Breast epithelium (tissue), 3 donors: ENCODE results near the gene ITGA5.

Experiments
- CTCF ChIP-seq, 3 donors: fragments of 450-650 bp; IDR thresholded peaks; one replicate each; pipeline ENCODE4 v1.5.1; 2016 to 2017; ENCODE audit warnings: antibody characterized with exemption in 3 of 3, mild to moderate bottlenecking in 3 of 3, moderate library complexity in 3 of 3
- POLR2A ChIP-seq: fragments of 450-650 bp; IDR thresholded peaks from one replicate; pipeline ENCODE4 v1.6.1; 2016; ENCODE audit warnings: antibody characterized with exemption, mild to moderate bottlenecking, moderate library complexity
- POLR2AphosphoS5 ChIP-seq, 3 donors: sonication (generic); formaldehyde crosslinking; IDR thresholded peaks; one replicate each; pipeline ENCODE4 v1.6.1; 2017; ENCODE audit warnings: antibody characterized with exemption in 3 of 3

- no peak for TF ChIP-seq CTCF (IDR thresholded peaks at IDR 0.05)
- TF ChIP-seq POLR2AphosphoS5 (IDR thresholded peaks at IDR 0.05) = no peak
- no peak for TF ChIP-seq POLR2A
Measured at GRCh38 chr12:54417712-54418440, 1.2 kb downstream of the ITGA5 start.
